Uterus (tissue), 4 donors: ENCODE measurements around the gene CEACAM21. TPM values are rescaled to one million over a fixed set of nuclear protein-coding genes. Genes with fewer than 3 reads are reported as not detected.

Experiments used
- DNase-seq, 2 donors: peaks; one replicate each; pipeline ENCODE4 v3.0.0-alpha.2; 2019 to 2020
- H3K27ac ChIP-seq, 2 donors: fragments of 200-600 bp; sonication (generic); 1 replicate in 1 of 2; 2 replicates in 1 of 2; pipeline ENCODE4 v1.5.1; 2016 to 2018
- H3K27me3 ChIP-seq, 2 donors: fragments of 200-600 bp; sonication (generic); one replicate each; pipeline ENCODE4 v1.5.1; 2018 to 2019; ENCODE audit warnings: control low read depth in 1 of 2
- H3K36me3 ChIP-seq, 2 donors: fragments of 200-600 bp; sonication (generic); one replicate each; pipeline ENCODE4 v1.5.1; 2019; ENCODE audit warnings: control low read depth in 1 of 2
- H3K4me1 ChIP-seq, 2 donors: fragments of 200-600 bp; sonication (generic); one replicate each; pipeline ENCODE4 v1.5.1; 2018 to 2019; ENCODE audit warnings: control low read depth in 1 of 2
- H3K4me3 ChIP-seq, 2 donors: fragments of 200-600 bp; sonication (generic); 1 replicate in 1 of 2; 2 replicates in 1 of 2; pipeline ENCODE4 v1.5.1; 2018 to 2019; ENCODE audit warnings: mild to moderate bottlenecking in 1 of 2
- H3K9me3 ChIP-seq, 2 donors: fragments of 200-600 bp; sonication (generic); one replicate each; pipeline ENCODE4 v1.5.1; 2019; ENCODE audit warnings: control low read depth in 1 of 2
- POLR2A ChIP-seq, 2 donors: fragments of 450-650 bp; IDR thresholded peaks; one replicate each; pipeline ENCODE4 v1.6.1; 2016; ENCODE audit warnings: antibody characterized with exemption in 2 of 2, mild to moderate bottlenecking in 1 of 2, moderate library complexity in 1 of 2
- intact Hi-C: fragments of 100-400 bp; cut with DNase I; formaldehyde crosslinking; loops from one replicate; pipeline ENCODE4 v1.15.1; 2023; ENCODE audit warnings: low total_unique reads
- total RNA-seq, 4 donors: library from RNA; depleted of rRNA in 3 of 4; stranded (reverse); fragments of >200 nt in 3 of 4; gene quantifications; one replicate each; pipeline versions ENCODE4 v1.1.0 to v1.2.4, GENCODE V29; 2014 to 2023
- TF ChIP-seq, protein P1 (sequence below), 4 experiments: fragments of 200-600 bp in 2 of 4; fragments of 450-650 bp in 2 of 4; sonication (generic) in 2 of 4; IDR thresholded peaks; one replicate each; pipeline ENCODE4 v1.5.1; 2016 to 2019; ENCODE audit warnings: antibody characterized with exemption in 4 of 4, mild to moderate bottlenecking in 2 of 4, moderate library complexity in 1 of 4
- donor health status: DM: yes; HTN: yes; CAD: no.

CEACAM21 gene
- 1 to 10 TPM in 3 of 4 donors, not detected in 1; 1.1 to 2.8 (median 2.6) TPM for total RNA-seq

DNA sequence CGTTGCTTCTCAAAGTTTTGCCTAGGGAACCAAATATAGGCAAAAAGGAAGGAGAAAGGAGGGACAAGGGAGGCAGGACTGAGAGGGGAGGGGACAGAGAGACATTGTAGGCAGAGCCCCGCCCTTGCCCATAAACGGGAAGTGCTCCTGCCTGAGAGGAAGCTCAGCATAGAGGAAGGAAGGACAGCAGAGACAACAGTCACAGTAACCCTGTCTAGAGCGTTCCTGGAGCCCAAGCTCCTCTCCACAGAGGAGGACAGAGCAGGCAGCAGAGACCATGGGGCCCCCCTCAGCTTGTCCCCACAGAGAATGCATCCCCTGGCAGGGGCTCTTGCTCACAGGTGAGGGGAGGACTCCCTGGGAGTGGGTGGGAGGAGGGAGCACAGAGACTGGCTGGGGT, at the start of gene CEACAM21:
Gene CEACAM21, plus strand, starts transcription at position 169 of the 400 bp plus-strand sequence. Its CDS starts 109 bp downstream, at position 278.
- Histone ChIP-seq H3K27ac (no peak within 1 kb of the TSS), H3K9me3 (no peaks in the 10 kb centered on the region), H3K4me1 (no peaks in the 10 kb centered on the region), H3K4me3 (no peak within 1 kb of the TSS), H3K36me3 (no peaks in the 10 kb centered on the region), H3K27me3 (no peaks in the 10 kb centered on the region)
- intact Hi-C loops: no loop called here
- DNase-seq: peak in 1 of 2 donors; percentile 27
- TF ChIP-seq, protein P1, sequence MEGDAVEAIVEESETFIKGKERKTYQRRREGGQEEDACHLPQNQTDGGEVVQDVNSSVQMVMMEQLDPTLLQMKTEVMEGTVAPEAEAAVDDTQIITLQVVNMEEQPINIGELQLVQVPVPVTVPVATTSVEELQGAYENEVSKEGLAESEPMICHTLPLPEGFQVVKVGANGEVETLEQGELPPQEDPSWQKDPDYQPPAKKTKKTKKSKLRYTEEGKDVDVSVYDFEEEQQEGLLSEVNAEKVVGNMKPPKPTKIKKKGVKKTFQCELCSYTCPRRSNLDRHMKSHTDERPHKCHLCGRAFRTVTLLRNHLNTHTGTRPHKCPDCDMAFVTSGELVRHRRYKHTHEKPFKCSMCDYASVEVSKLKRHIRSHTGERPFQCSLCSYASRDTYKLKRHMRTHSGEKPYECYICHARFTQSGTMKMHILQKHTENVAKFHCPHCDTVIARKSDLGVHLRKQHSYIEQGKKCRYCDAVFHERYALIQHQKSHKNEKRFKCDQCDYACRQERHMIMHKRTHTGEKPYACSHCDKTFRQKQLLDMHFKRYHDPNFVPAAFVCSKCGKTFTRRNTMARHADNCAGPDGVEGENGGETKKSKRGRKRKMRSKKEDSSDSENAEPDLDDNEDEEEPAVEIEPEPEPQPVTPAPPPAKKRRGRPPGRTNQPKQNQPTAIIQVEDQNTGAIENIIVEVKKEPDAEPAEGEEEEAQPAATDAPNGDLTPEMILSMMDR (IDR thresholded peaks at IDR 0.05): no peak
- no peak for TF ChIP-seq POLR2A (IDR thresholded peaks at IDR 0.05)

DNA sequence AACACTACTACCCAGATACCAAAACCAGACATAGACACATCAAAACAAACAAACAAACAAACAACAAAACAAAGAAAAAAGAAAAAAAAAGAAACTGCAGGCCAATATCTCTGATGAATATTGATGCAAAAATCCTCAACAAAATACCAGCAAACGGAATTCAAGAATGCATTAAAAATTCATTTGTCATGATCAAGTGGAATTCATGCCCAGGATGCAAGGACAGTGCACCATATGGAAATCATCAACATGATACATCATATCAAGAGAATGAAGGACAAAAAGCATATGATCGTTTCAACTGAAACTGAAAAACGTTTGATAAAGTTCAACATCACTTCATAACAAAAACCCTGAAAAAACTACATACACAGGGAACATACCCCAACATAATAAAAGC, 48.9 kb upstream of the CEACAM21 start:
- no peaks in the 10 kb centered on the region for H3K9me3 ChIP-seq
- TF ChIP-seq, protein P1 (IDR thresholded peaks at IDR 0.05): no peak
- TF ChIP-seq POLR2A (IDR thresholded peaks at IDR 0.05): no peak
- peaks cover 0 to 3% of the 10 kb centered on the region in 2 donors for H3K4me1 ChIP-seq
- no peak overlapping the region for H3K4me3 ChIP-seq
- peaks cover 0 to 15% of the 10 kb centered on the region in 2 donors for H3K27me3 ChIP-seq
- DNase-seq: no peak
- no peak overlapping the region for H3K27ac ChIP-seq
- intact Hi-C loops: no loop called here
- H3K36me3 ChIP-seq: no peaks in the 10 kb centered on the region

DNA sequence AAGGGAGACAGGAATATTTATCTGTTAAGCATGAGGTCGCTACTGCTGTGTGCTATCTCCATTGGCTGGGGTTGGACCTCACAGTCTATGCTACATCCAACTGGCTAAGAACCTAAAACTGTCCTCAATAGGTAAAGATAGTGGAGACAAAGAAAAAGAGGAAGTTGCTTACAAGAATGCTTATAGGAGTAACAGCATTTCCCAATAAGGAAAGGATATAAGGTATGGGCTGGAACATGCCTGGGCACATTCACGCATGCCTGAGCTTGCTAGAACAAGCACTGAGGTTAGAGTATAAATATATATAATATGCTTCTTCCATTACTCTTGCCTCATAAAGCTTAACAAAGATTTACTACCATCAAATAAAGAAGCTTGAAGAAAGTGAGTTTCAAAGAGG, 47.9 kb upstream of the CEACAM21 start:
- no peaks in the 10 kb centered on the region for H3K36me3 ChIP-seq
- no peak overlapping the region for H3K4me3 ChIP-seq
- H3K4me1 ChIP-seq: no peaks in the 10 kb centered on the region
- no peak overlapping the region for H3K27ac ChIP-seq
- H3K9me3 ChIP-seq: no peaks in the 10 kb centered on the region
- no peak for DNase-seq
- no peak for TF ChIP-seq POLR2A (IDR thresholded peaks at IDR 0.05)
- TF ChIP-seq, protein P1 (IDR thresholded peaks at IDR 0.05): no peak
- intact Hi-C loops: no loop called here
- H3K27me3 ChIP-seq: peaks cover 0 to 8% of the 10 kb centered on the region in 2 donors

DNA sequence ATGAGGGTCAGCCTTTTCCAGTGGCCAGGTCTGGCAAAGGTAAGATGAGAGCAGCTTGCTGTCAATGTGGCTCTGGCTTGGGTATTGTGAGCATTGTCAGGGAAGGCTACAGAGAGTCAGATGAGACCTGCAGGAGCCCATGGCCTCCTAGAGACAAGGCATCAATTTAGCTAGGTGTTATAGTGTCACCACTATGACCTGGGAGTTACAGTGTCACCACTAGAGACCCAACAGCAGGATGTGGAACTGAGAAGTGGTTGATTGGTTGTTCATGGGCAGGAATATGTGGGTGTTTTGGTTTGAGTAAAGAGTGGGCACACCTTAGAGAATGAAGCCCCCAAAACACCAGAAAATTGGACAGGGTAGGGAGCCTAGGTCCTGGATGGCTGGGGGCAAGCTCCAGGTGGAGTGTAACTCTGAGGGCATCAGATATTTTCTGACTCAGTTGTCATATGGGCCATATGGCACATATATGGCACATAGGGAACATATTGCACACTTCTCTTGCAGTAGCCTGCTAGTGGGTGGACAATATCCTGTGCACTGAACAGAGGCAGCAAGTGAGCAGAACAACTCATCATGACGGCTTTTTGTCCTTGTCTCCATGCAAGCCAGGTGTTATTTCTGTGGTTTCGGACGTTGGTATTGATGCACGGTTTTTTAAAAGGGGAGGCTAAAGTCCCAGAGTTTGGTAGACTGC, 46.3 kb upstream of the CEACAM21 start:
- no peak for DNase-seq
- TF ChIP-seq, protein P1 (IDR thresholded peaks at IDR 0.05): no peak
- no peak for TF ChIP-seq POLR2A (IDR thresholded peaks at IDR 0.05)
- H3K36me3 ChIP-seq: no peaks in the 10 kb centered on the region
- no peaks in the 10 kb centered on the region for H3K4me1 ChIP-seq
- intact Hi-C loops: no loop called here
- no peaks in the 10 kb centered on the region for H3K27me3 ChIP-seq
- no peak overlapping the region for H3K27ac ChIP-seq
- no peak overlapping the region for H3K4me3 ChIP-seq
- H3K9me3 ChIP-seq: no peaks in the 10 kb centered on the region

DNA sequence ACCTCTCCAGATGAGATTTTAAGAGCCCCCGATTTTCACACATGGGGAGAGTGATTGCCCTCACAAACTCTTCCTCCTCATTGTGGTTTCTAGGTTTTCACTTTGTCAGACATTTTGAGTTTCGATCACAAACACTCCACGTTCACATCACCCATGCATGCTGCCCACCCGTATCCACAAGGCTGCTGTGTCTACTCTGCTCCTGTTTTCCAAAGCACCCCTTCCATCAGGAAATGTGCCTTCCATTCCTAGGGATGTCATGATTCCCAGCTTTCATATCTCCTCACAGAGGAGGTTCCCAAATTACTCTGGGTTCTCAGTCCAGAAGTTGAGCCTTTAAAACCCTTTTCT, 45.8 kb upstream of the CEACAM21 start:
- H3K4me1 ChIP-seq: no peaks in the 10 kb centered on the region
- no peak overlapping the region for H3K27ac ChIP-seq
- intact Hi-C loops: no loop called here
- no peaks in the 10 kb centered on the region for H3K9me3 ChIP-seq
- H3K4me3 ChIP-seq: no peak overlapping the region
- no peaks in the 10 kb centered on the region for H3K27me3 ChIP-seq
- no peaks in the 10 kb centered on the region for H3K36me3 ChIP-seq
- TF ChIP-seq POLR2A (IDR thresholded peaks at IDR 0.05): no peak
- TF ChIP-seq, protein P1 (IDR thresholded peaks at IDR 0.05): no peak
- no peak for DNase-seq
